Mesothelial cell of epicardium (in vitro differentiated cells): ENCODE measurements around the gene OCSTAMP. TPM values are rescaled to one million over a fixed set of nuclear protein-coding genes. Genes with fewer than 3 reads are reported as not detected.

Source experiments
- DNase-seq, 2 experiments: peaks; one replicate each; pipeline ENCODE4 v3.0.0; 2021; ENCODE audit warnings: low spot score in 2 of 2; ENCODE audit not compliant: unreplicated experiment in 2 of 2
- H3K27ac Mint-ChIP-seq: 2 replicates; pipeline ENCODE4 v1.8.0; 2021; ENCODE audit warnings: mixed read lengths
- H3K27me3 Mint-ChIP-seq: 2 replicates; pipeline ENCODE4 v1.8.0; 2021; ENCODE audit warnings: low read depth, mixed read lengths
- H3K36me3 Mint-ChIP-seq: 2 replicates; pipeline ENCODE4 v1.8.0; 2021; ENCODE audit warnings: mixed read lengths
- H3K4me1 Mint-ChIP-seq: 2 replicates; pipeline ENCODE4 v1.8.0; 2021; ENCODE audit warnings: mixed read lengths
- H3K4me3 Mint-ChIP-seq: 2 replicates; pipeline ENCODE4 v1.8.0; 2021; ENCODE audit warnings: mild to moderate bottlenecking, moderate library complexity, mixed read lengths
- H3K9me3 Mint-ChIP-seq: 2 replicates; pipeline ENCODE4 v1.8.0; 2021; ENCODE audit warnings: mixed read lengths
- CTCF ChIP-seq: fragments of 200-600 bp; sonication (generic); IDR thresholded peaks from one replicate; pipeline ENCODE4 v1.5.0; 2021; ENCODE audit warnings: antibody characterized with exemption; ENCODE audit not compliant: unreplicated experiment
- total RNA-seq: library from RNA; stranded (reverse); gene quantifications from 3 replicates; pipeline ENCODE4 v1.2.1, GENCODE V29; 2021

OCSTAMP gene
- total RNA-seq, 1 donor from 2014 or later = not detected

GRCh38 chr20:46590443-46590842 is 40.0 kb upstream of the OCSTAMP start:
- peaks cover 11% of the 10 kb centered on the region for H3K9me3 Mint-ChIP-seq
- no peak overlapping the region for H3K4me3 Mint-ChIP-seq
- no peak overlapping the region for H3K27ac Mint-ChIP-seq
- no peaks in the 10 kb centered on the region for H3K27me3 Mint-ChIP-seq
- peaks cover 4% of the 10 kb centered on the region for H3K4me1 Mint-ChIP-seq
- no peak for TF ChIP-seq CTCF
- peaks cover 16% of the 10 kb centered on the region for H3K36me3 Mint-ChIP-seq
- DNase-seq = no peak

GRCh38 chr20:46588532-46589511 is 38.4 kb upstream of the OCSTAMP start:
- TF ChIP-seq CTCF = no peak
- H3K4me1 Mint-ChIP-seq = peaks cover 4% of the 10 kb centered on the region

GRCh38 chr20:46587986-46588385 is 37.5 kb upstream of the OCSTAMP start:
- no peak overlapping the region for H3K27ac Mint-ChIP-seq
- peaks cover 14% of the 10 kb centered on the region for H3K36me3 Mint-ChIP-seq
- H3K4me3 Mint-ChIP-seq = no peak overlapping the region
- DNase-seq = no peak
- H3K27me3 Mint-ChIP-seq = no peaks in the 10 kb centered on the region
- no peak for TF ChIP-seq CTCF
- H3K4me1 Mint-ChIP-seq = peaks cover 4% of the 10 kb centered on the region
- peaks cover 9% of the 10 kb centered on the region for H3K9me3 Mint-ChIP-seq

More at GRCh38 chr20:46588532-46589511, 38.4 kb upstream of the OCSTAMP start:
- Mint-ChIP-seq H3K4me3 (no peak overlapping the region), H3K27me3 (no peaks in the 10 kb centered on the region), H3K36me3 (peaks cover 16% of the 10 kb centered on the region), H3K9me3 (peaks cover 11% of the 10 kb centered on the region), H3K27ac (no peak overlapping the region)
- no peak for DNase-seq

- peaks cover 7% of the 10 kb centered on the region for H3K9me3 Mint-ChIP-seq
- H3K27me3 Mint-ChIP-seq = no peaks in the 10 kb centered on the region
- H3K4me1 Mint-ChIP-seq = peaks cover 4% of the 10 kb centered on the region
- no peak for TF ChIP-seq CTCF
- H3K27ac Mint-ChIP-seq = no peak overlapping the region
- H3K4me3 Mint-ChIP-seq = no peak overlapping the region
- DNase-seq = no peak
- H3K36me3 Mint-ChIP-seq = peaks cover 6% of the 10 kb centered on the region
Measured at GRCh38 chr20:46586724-46587123, 36.3 kb upstream of the OCSTAMP start.

- no peaks in the 10 kb centered on the region for H3K27me3 Mint-ChIP-seq
Measured at GRCh38 chr20:46584508-46584907, 34.1 kb upstream of the OCSTAMP start.

More at GRCh38 chr20:46584508-46584907, 34.1 kb upstream of the OCSTAMP start:
- TF ChIP-seq CTCF = no peak
- Mint-ChIP-seq H3K4me3 (no peak overlapping the region), H3K36me3 (peaks cover 14% of the 10 kb centered on the region), H3K9me3 (peaks cover 12% of the 10 kb centered on the region), H3K27ac (no peak overlapping the region), H3K4me1 (no peaks in the 10 kb centered on the region)
- DNase-seq = no peak
